Mucosa of descending colon (tissue), 3 donors: ENCODE measurements around the gene ST3GAL4. TPM values are rescaled to one million over a fixed set of nuclear protein-coding genes. Genes with fewer than 3 reads are reported as not detected.

Experiments used
- ATAC-seq: fragments of 200-7000 bp; cut with Tn5 transposase; one replicate; pipeline ENCODE4 v1.9.1; 2020; ENCODE audit warnings: mild to moderate bottlenecking, moderate library complexity
- DNase-seq, 3 donors: peaks; one replicate each; pipeline ENCODE4 v3.0.0-alpha.2; 2020
- H3K36me3 ChIP-seq: fragments of 200-600 bp; one replicate; pipeline ENCODE4 v1.8.0; 2021; ENCODE audit warnings: low read depth, mild to moderate bottlenecking
- H3K4me1 ChIP-seq: fragments of 200-600 bp; one replicate; pipeline ENCODE4 v1.8.0; 2021; ENCODE audit warnings: low read depth, mild to moderate bottlenecking
- H3K4me3 ChIP-seq: fragments of 200-600 bp; one replicate; pipeline ENCODE4 v1.8.0; 2021; ENCODE audit warnings: mild to moderate bottlenecking
- H3K9me3 ChIP-seq: fragments of 200-600 bp; one replicate; pipeline ENCODE4 v1.8.0; 2021; ENCODE audit warnings: mild to moderate bottlenecking
- intact Hi-C, 2 donors: fragments of 100-400 bp; cut with DNase I in 1 of 2; cut with micrococcal nuclease in 1 of 2; formaldehyde crosslinking; loops; one replicate each; pipeline versions ENCODE4 v1.11.0 to v1.11.1; 2022; cut with DNase I, micrococcal nuclease
- total RNA-seq, 3 donors: library from RNA; stranded (reverse); fragmentation: NEBNext Ultra II Directional in 2 of 3; extraction: Animal tissue kit (Norgen Biotek cat#: 25700) in 2 of 3; gene quantifications; one replicate each; pipeline versions ENCODE4 v1.2.1 to v1.2.4, GENCODE V29; 2021 to 2023
- TF ChIP-seq, protein P1 (sequence below): fragments of 200-600 bp; IDR thresholded peaks from one replicate; pipeline ENCODE4 v1.8.0; 2022; ENCODE audit warnings: antibody characterized with exemption, mild to moderate bottlenecking
- donor health status: DM: no; HTN: no; CAD: no; lungs with moderate emphysema.
- donor health status: DM: no; HTN: no; CAD: no.
- donor health status: DM: no; HTN: yes; CAD: no.

ST3GAL4 gene
- total RNA-seq, 3 donors from 2014 or later = 94.7 to 460 (median 217) TPM

DNA sequence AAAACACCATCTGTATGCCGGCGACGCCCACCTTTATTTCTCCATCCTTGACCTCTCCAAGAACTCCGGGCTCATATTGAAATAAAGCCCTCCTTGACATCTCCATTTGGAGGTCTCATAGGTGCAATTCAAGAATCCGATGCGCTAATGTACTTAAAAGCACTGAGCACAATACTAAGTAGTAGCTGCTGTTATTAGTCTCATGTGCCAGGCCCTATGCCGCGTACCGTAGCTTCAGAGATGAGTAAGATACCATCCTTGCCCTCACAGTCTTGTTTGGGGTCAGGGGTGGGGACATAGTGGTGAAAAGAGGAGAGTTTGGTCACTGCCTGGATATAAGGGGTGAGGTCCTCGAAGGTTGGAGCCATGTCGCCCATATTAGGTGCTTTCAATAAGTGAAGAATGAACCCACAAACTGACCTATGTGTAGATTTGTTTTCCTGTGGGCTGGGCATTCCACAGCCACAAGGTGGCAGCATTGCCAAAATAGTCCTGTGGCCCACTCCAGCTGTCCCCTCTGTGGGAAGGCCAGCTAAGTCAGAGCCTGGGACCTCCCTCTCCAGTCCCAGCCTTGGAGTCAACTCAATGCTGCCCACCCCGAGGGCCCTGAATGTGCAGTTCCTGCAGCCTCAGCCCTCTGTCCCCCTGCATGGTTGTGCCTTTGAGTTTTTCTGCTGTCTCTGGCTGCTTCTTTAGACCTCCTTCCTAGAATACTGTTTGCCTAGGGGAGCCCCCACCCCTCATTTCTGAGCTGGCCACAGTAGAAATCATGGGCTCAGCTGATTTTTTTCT, 45.1 kb upstream of the ST3GAL4 start:
- ATAC-seq (peak; percentile 85), DNase-seq (peak; percentile 73 to 88 (median 83))
- intact Hi-C loops = loop anchor here (2.0 to 10.0 kb wide), 2 partner anchors 164 to 170 kb away; no protein-coding TSS in a partner anchor
- TF ChIP-seq, protein P1, sequence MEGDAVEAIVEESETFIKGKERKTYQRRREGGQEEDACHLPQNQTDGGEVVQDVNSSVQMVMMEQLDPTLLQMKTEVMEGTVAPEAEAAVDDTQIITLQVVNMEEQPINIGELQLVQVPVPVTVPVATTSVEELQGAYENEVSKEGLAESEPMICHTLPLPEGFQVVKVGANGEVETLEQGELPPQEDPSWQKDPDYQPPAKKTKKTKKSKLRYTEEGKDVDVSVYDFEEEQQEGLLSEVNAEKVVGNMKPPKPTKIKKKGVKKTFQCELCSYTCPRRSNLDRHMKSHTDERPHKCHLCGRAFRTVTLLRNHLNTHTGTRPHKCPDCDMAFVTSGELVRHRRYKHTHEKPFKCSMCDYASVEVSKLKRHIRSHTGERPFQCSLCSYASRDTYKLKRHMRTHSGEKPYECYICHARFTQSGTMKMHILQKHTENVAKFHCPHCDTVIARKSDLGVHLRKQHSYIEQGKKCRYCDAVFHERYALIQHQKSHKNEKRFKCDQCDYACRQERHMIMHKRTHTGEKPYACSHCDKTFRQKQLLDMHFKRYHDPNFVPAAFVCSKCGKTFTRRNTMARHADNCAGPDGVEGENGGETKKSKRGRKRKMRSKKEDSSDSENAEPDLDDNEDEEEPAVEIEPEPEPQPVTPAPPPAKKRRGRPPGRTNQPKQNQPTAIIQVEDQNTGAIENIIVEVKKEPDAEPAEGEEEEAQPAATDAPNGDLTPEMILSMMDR = peak; percentile 74
- Histone ChIP-seq H3K4me3 (no peak overlapping the region), H3K4me1 (peaks cover 19% of the 10 kb centered on the region), H3K36me3 (no peaks in the 10 kb centered on the region), H3K9me3 (no peaks in the 10 kb centered on the region)

- no peaks in the 10 kb centered on the region for H3K36me3 ChIP-seq
- H3K4me1 ChIP-seq = peaks cover 19% of the 10 kb centered on the region
- no peak for DNase-seq
- H3K9me3 ChIP-seq = no peaks in the 10 kb centered on the region
- ATAC-seq = no peak
- no peak overlapping the region for H3K4me3 ChIP-seq
- TF ChIP-seq, protein P1 = no peak
- intact Hi-C loops = loop anchor here (2.0 to 10.0 kb wide), 2 partner anchors 164 to 170 kb away; no protein-coding TSS in a partner anchor
Observed at GRCh38 chr11:126310992-126311310, 44.5 kb upstream of the ST3GAL4 start.

GRCh38 chr11:126311401-126312291, 43.8 kb upstream of the ST3GAL4 start:
- Histone ChIP-seq H3K36me3 (no peaks in the 10 kb centered on the region), H3K4me3 (no peak overlapping the region), H3K9me3 (no peaks in the 10 kb centered on the region), H3K4me1 (peaks cover 19% of the 10 kb centered on the region)
- TF ChIP-seq, protein P1 = no peak
- ATAC-seq (peak; percentile 4), DNase-seq (peak in 1 of 3 donors; percentile 46)
- intact Hi-C loops = loop anchor here (2.0 to 10.0 kb wide), 2 partner anchors 163 to 169 kb away; no protein-coding TSS in a partner anchor

DNA sequence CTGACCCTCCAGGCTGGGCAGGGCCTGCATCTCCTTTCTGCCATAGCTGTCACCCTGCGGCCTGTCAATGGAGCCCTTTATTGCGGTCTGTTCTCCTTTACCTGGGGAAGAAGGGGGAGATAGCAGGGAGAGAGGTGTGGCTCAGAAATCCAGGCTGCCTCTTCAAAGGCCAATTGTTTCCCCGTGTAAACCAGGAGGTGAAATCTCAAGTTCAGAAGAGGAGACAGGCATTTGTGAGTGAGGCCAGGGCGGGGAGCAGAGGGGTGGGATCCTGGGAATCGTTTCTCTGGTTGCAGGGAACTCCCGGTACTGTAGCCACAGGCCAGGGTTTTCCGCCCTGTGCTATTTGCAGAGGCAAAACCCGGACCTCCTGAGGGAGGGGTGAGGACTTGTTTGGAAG, 42.5 kb upstream of the ST3GAL4 start:
- H3K4me3 ChIP-seq = no peak overlapping the region
- ATAC-seq = peak; percentile 71
- DNase-seq = peak; percentile 30 to 52 (median 39)
- no peaks in the 10 kb centered on the region for H3K9me3 ChIP-seq
- intact Hi-C loops = loop anchor here in 1 of 2 donors (10.0 kb wide), 1 partner anchor 162 kb away; no protein-coding TSS in a partner anchor
- H3K4me1 ChIP-seq = peaks cover 24% of the 10 kb centered on the region
- TF ChIP-seq, protein P1 = no peak
- no peaks in the 10 kb centered on the region for H3K36me3 ChIP-seq

GRCh38 chr11:126313826-126314225, 41.7 kb upstream of the ST3GAL4 start:
- DNase-seq (peak in 1 of 3 donors; percentile 15), ATAC-seq (no peak)
- TF ChIP-seq, protein P1 = no peak
- Histone ChIP-seq H3K36me3 (no peaks in the 10 kb centered on the region), H3K9me3 (no peaks in the 10 kb centered on the region), H3K4me1 (peaks cover 26% of the 10 kb centered on the region), H3K4me3 (no peak overlapping the region)
- intact Hi-C loops = loop anchor here in 1 of 2 donors (10.0 kb wide), 1 partner anchor 161 kb away; no protein-coding TSS in a partner anchor
